ENCODE measurements around the gene ARRB1. TPM values are rescaled to one million over a fixed set of nuclear protein-coding genes. Genes with fewer than 3 reads are reported as not detected.

Gene ARRB1
- total and polyA plus RNA-seq, 2 of the 13 experiments (the other 11 are each of a cell fraction or from before 2014, with no cell fraction given): 22.5 to 35.7 TPM

- Histone ChIP-seq H3K9ac (ENCODE audit: insufficient read depth, low read depth, low read length) (no peak overlapping the region), H3K4me3 (replicated peaks in 1 of 3; ENCODE audit: insufficient read depth in 1 of 3, low read depth in 2 of 3, low read length in 3 of 3) (no peak overlapping the region), H2AFZ (ENCODE audit: low read length) (no peak overlapping the region), H4K20me1 (ENCODE audit: insufficient read depth, low read length) (peaks cover 74% of the 10 kb centered on the region), H3K79me2 (ENCODE audit: insufficient read depth, low read length) (peaks cover 70% of the 10 kb centered on the region), H3K4me1 (ENCODE audit: insufficient read depth, low read length) (peaks cover 100% of the 10 kb centered on the region), H3K27ac (ENCODE audit: extremely low read length, insufficient read depth, low read length) (no peak overlapping the region), H3K27me3 (ENCODE audit: control insufficient read depth in 1 of 2, insufficient read depth in 2 of 2, low read length in 2 of 2) (no peaks in the 10 kb centered on the region), H3K36me3 (replicated peaks in 1 of 2; ENCODE audit: control insufficient read depth in 1 of 2, insufficient read depth in 2 of 2, low read length in 2 of 2) (peaks cover 2 to 5% of the 10 kb centered on the region in 2 experiments; a peak in 3 of 5 replicates), H3K4me2 (ENCODE audit: low read depth, low read length) (0 out of 2 replicates have a peak overlapping the region, but pooled peaks have one; percentile 2), H3K9me3 (ENCODE audit: low read length) (no peaks in the 10 kb centered on the region)
- in situ Hi-C loops (cut with HindIII; ENCODE audit: extremely low pct_ligation_motif_present, low pct_unique_long_range_greater_than_20kb) (no loop called here), intact Hi-C loops (cut with micrococcal nuclease; ENCODE audit: unreplicated experiment) (loop anchor here (5.0 kb wide), 1 partner anchor 40 kb away; no protein-coding TSS in a partner anchor)
- BruUV-seq (replicated peaks): no TSS peak
- FAIRE-seq (no peak), ATAC-seq (no peak; the same call in 2 of the 3 replicates), DNase-seq (ENCODE audit: low spot score) (no peak)
- ChIA-PET POLR2A (interaction anchor here (0.7 to 1.9 kb wide), 5 partner anchors 10 to 91 kb away, joined by 3 to 15 read pairs (median 3); partner anchors contain the start of gene KLHL35), CTCF (ENCODE audit: low intra/inter-chr PET ratio, low total read pairs) (no interaction called here)
- 67% methylated on average over 13 of the region's 15 CpGs for WGBS (ENCODE audit: low lambda C conversion rate)
- TF ChIP-seq RNF219 (CRISPR knock-in tag; IDR thresholded peaks at IDR 0.05) (no peak), ZNF891 (CRISPR knock-in tag; IDR thresholded peaks at IDR 0.05) (0 out of 2 replicates have a peak, but pooled peaks have one; percentile 18), SPEN (CRISPR knock-in tag; IDR thresholded peaks at IDR 0.05; ENCODE audit: low read depth) (no peak), PITX1 (CRISPR knock-in tag; IDR thresholded peaks at IDR 0.05) (no peak), HIVEP1 (CRISPR knock-in tag; IDR thresholded peaks at IDR 0.05) (no peak), MBNL3 (CRISPR knock-in tag; conservative IDR thresholded peaks at IDR 0.05) (no peak), ZBTB33 (CRISPR knock-in tag; IDR thresholded peaks at IDR 0.05) (peak; percentile 73; the same call in 1 of the 2 replicates)
These were observed 9.1 kb downstream of the ARRB1 start for GRCh38 chr11:75342231-75342918.
